GM19099 (cell line): ENCODE results near the gene POU2F2.

Experiments used
- POLR2A ChIP-seq: IDR thresholded peaks from 3 replicates; pipeline ENCODE4 v1.6.1; 2011; ENCODE audit warnings: low read depth; ENCODE audit not compliant: insufficient read length; ENCODE audit errors: extremely low read depth

Gene POU2F2

GRCh38 chr19:42054205-42054604 lies 78.0 kb downstream of the POU2F2 start:
- TF ChIP-seq POLR2A = no peak

- no peak for TF ChIP-seq POLR2A
These were observed 79.0 kb downstream of the POU2F2 start for GRCh38 chr19:42053037-42053935.

DNA sequence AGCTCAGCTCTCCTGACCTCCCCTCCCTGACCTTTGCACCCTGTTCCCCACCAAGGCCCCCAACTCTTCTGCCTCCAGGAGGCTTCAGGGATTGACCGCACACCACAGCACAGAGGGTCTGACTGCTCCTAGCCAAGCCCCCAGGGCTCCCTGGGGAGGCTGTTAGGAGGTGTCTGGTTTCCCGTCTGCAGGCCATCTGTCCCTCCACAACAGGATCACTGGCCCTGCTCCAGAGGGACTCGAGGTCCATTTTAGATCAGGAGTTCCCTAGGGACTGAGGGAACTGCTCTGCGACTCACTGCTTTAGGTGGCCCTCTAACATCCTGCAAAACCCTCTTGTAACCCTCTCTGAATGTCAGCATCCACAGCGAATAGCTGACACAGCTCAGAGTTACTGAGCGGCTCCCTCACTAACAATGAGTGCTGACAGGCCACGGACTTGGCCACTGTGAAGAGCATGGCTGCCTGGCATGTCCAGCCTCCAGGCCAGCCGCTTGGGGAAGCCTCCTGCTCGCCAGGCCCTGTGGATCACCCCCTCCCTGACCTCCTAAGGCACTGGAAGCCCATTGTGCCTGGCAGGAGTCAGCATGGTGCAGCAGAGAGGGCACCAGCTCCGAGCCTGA lies 79.9 kb downstream of the POU2F2 start:
- TF ChIP-seq POLR2A = no peak

DNA sequence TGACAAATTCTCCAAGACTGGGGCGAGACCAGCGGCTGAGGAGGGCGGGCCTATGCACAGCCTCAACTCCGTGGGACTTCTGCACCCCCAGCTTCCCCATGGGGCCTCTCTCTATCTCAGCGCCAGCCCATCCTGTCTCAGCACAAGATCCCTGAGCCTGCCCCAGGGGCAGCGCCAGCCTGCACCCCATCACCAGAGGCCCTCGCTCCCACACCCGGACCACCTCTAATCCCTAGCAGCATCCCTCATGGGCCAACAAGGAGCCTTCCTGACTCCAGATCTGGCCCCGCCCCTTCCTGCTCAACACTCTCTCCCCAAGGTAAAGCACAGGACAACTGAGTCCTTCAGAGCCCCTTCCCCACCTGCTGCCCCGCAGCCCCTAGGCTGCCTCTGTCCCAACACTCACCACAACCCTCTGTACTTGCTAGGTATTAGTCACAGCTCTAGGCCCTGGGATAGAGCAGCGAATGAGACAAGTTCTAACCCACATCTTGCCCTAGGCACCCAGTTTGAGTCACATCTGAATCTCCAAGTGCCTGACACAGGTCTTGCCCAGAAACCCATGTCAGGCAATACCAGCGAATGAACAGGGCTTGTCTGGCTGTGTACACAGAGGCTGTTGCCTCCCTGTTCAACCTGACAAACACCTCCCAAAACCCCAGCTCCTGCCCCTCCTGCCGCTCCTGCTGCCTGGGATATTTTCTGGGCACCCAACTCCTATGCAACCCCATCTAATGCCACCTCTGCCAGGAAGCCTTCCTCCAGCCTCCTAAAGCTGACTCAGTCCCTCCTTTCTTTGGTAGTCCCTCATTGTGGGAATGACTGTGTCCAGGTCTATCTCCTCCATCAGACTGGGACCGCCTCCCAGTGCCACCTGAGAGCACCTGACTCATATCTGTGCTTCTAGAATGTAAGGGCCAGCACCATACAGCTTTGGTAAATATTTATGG lies 80.8 kb downstream of the POU2F2 start:
- TF ChIP-seq POLR2A = no peak

DNA sequence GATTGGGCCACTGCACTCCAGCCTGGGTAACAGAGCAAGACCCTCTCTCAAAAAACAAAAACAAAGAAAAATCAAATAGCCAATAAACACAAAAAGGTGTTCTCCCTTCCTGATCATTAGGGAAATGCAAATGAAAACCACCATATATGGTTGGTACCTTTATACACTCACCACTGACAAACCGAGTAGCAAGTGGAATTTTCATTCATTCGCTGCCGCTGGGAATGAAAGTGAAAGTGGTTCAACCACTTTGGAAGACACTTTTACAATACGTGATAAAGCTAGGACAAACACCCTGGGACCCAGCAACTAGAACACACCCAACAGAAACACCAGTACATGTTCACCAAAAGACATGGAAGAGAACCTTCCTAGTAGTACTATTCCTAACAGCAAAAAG lies 83.3 kb downstream of the POU2F2 start:
- no peak for TF ChIP-seq POLR2A

DNA sequence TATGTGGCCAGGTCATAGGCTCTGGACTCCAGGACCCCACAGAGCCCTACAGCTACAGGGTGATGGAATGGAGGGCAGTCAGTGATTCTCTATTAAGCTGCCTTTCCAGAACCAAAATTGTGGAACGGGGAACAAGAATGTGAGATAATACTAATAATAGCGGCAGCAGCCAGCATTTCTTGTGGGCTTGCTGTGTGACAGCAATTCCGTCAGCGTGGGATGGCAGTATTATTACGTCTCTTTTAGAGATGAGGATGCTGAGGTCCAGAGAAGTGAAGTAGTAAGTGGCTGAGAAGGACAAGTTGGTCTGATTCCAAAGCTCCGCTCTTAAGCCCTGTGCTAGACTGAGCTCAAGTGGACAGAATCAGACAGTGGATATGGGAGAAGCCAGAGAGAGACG lies 86.7 kb downstream of the POU2F2 start:
- TF ChIP-seq POLR2A = no peak

GRCh38 chr19:42042455-42043170 lies 89.6 kb downstream of the POU2F2 start:
- TF ChIP-seq POLR2A = no peak

GRCh38 chr19:42040031-42040430 lies 92.2 kb downstream of the POU2F2 start:
- TF ChIP-seq POLR2A = no peak

- no peak for TF ChIP-seq POLR2A
These were observed 93.6 kb downstream of the POU2F2 start for GRCh38 chr19:42038666-42039065.

DNA sequence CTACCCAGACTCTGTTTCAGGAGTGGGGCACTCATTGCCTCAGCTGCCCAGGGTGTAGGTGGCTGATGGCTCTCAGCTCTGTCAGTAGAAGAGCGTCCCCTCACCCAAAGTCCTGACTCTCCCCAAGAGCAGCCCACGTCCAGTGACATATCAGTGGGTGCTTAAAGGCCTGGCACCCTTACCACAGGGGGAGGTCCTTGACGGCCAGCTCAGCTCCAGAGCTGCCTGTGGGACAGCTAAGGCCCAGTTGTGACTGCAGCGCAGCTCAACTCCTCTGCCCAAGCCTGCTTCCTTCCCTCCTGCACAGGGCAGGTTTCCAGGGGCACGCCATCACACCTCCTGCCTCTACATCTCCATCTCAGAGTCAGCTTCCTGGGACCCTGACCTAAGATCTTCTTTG lies 94.6 kb downstream of the POU2F2 start:
- TF ChIP-seq POLR2A = no peak
